Aorta (tissue), 5 donors: ENCODE results near the gene CCDC85C. TPM values are rescaled to one million over a fixed set of nuclear protein-coding genes. Genes with fewer than 3 reads are reported as not detected.

Source experiments
- ATAC-seq: fragments of 200-7000 bp; cut with Tn5 transposase; one replicate; pipeline ENCODE4 v1.9.1; 2022; ENCODE audit warnings: moderate library complexity; ENCODE audit not compliant: low FRiP score
- DNase-seq, 2 donors: peaks; one replicate each; pipeline ENCODE4 v3.0.0-alpha.2; 2020
- H3K27ac ChIP-seq, 2 donors: one replicate each; pipeline ENCODE4 v1.5.1; 2013; ENCODE audit warnings: low read length in 2 of 2, mild to moderate bottlenecking in 2 of 2, moderate library complexity in 2 of 2, control low read depth in 1 of 2, inconsistent platforms in 1 of 2, low read depth in 1 of 2
- H3K27me3 ChIP-seq, 2 donors: one replicate each; pipeline ENCODE4 v1.6.1; 2013; ENCODE audit warnings: control low read depth in 1 of 2, low read length in 1 of 2, mild to moderate bottlenecking in 1 of 2, moderate library complexity in 1 of 2; ENCODE audit not compliant: insufficient read depth in 2 of 2, control insufficient read depth in 1 of 2
- H3K36me3 ChIP-seq, 2 donors: one replicate each; pipeline ENCODE4 v1.6.1; 2013; ENCODE audit warnings: control low read depth in 1 of 2, low read length in 1 of 2, mild to moderate bottlenecking in 1 of 2; ENCODE audit not compliant: insufficient read depth in 2 of 2, control insufficient read depth in 1 of 2
- H3K4me1 ChIP-seq, 2 donors: one replicate each; pipeline ENCODE4 v1.6.1; 2013; ENCODE audit warnings: low read length in 2 of 2, control low read depth in 1 of 2, mild to moderate bottlenecking in 1 of 2, moderate library complexity in 1 of 2; ENCODE audit not compliant: insufficient read depth in 2 of 2, control insufficient read depth in 1 of 2
- H3K4me3 ChIP-seq, 2 donors: one replicate each; pipeline ENCODE4 v1.5.1; 2013; ENCODE audit warnings: low read length in 2 of 2, control low read depth in 1 of 2, mild to moderate bottlenecking in 1 of 2
- H3K9me3 ChIP-seq: one replicate; pipeline ENCODE4 v1.6.1; 2013; ENCODE audit warnings: mild to moderate bottlenecking, low read length; ENCODE audit not compliant: control insufficient read depth
- WGBS, 2 donors: extraction: QIAGEN DNeasy Blood & Tissue Kit; methylation state at CpG; one replicate each; pipeline ENCODE4 v1.1.7; 2013; 5-methylcytosine and 5-hydroxymethylcytosine counted together
- intact Hi-C, 2 donors: fragments of 100-400 bp; cut with DNase I; formaldehyde crosslinking; loops; one replicate each; pipeline versions ENCODE4 v1.14.2 to v1.15.0; 2022
- polyA plus RNA-seq, 2 donors: library from polyadenylated mRNA; stranded (reverse); fragments of 200-250 nt; gene quantifications; one replicate each; pipeline ENCODE4 v1.2.3, GENCODE V29; 2013
- total RNA-seq, 2 donors: library from RNA; stranded (reverse); fragmentation: NEBNext Ultra II Directional; extraction: Animal tissue kit (Norgen Biotek cat#: 25700); gene quantifications; one replicate each; pipeline ENCODE4 v1.2.1, GENCODE V29; 2021
- donor health status: healthy with polysubstance abuse.
- donor health status: Bipolar disorder and iron deficiency.
- donor health status: DM: no; HTN: no; CAD: no.
- donor health status: DM: no; HTN: no; CAD: no.
- donor health status: DM: yes; HTN: yes; CAD: no.

Gene CCDC85C
- total and polyA plus RNA-seq, 4 donors, result 1.2 to 8.1 (median 7.0) TPM

DNA sequence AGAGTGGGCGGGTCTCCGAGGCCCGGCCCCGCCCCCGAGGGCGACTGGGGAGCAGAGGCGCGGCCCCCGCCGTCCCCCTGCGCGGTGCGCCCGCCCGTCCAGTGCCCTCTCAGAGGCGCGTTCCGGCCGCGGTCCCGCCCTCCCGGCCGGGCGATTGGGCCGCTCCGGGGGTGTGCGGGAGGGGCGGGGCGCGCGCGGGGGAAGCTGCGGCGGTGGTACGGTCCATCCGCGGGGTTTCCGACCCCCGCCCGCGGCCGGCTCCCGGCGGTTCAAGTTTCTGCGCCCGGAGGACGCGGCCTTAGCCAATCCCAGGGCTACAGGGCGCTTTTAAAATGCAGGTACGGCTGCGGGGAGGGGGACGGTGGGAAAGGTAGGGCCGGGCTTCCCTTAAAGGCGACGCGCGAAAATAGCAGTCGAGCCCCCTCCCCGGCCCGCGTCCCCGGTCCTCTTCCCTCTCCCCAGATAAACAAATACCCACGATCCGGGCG, 315 bp upstream of the CCDC85C start:
- Histone ChIP-seq H3K27me3 (no peaks in the 10 kb centered on the region), H3K4me1 (no peaks in the 10 kb centered on the region), H3K4me3 (peak overlapping the region; percentile 74), H3K9me3 (no peaks in the 10 kb centered on the region), H3K27ac (peak overlapping the region in 1 of 2 donors; percentile 36), H3K36me3 (no peaks in the 10 kb centered on the region)
- WGBS, 2 donors, result 0 to 1% methylated on average over 31 to 65 of the region's 65 CpGs
- intact Hi-C loops, result loop anchor here in 1 of 2 donors (10.0 kb wide), 2 partner anchors 120 to 570 kb away; partner anchors contain the start of genes CCNK and SETD3
- ATAC-seq (peak; percentile 97), DNase-seq (peak; percentile 95 to 96)

- Histone ChIP-seq H3K4me3 (no peak overlapping the region), H3K27me3 (no peaks in the 10 kb centered on the region), H3K36me3 (no peaks in the 10 kb centered on the region), H3K9me3 (no peaks in the 10 kb centered on the region), H3K27ac (no peak overlapping the region), H3K4me1 (no peaks in the 10 kb centered on the region)
- intact Hi-C loops, result loop anchor here in 1 of 2 donors (10.0 kb wide), 2 partner anchors 118 to 568 kb away; partner anchors contain the start of genes CCNK and SETD3
- no peak for ATAC-seq
- DNase-seq, result no peak
- WGBS, 2 donors, result 51 to 62% methylated on average over 28 to 53 of the region's 53 CpGs
These were observed 1.1 kb downstream of the CCDC85C start for GRCh38 chr14:99602788-99603415.

DNA sequence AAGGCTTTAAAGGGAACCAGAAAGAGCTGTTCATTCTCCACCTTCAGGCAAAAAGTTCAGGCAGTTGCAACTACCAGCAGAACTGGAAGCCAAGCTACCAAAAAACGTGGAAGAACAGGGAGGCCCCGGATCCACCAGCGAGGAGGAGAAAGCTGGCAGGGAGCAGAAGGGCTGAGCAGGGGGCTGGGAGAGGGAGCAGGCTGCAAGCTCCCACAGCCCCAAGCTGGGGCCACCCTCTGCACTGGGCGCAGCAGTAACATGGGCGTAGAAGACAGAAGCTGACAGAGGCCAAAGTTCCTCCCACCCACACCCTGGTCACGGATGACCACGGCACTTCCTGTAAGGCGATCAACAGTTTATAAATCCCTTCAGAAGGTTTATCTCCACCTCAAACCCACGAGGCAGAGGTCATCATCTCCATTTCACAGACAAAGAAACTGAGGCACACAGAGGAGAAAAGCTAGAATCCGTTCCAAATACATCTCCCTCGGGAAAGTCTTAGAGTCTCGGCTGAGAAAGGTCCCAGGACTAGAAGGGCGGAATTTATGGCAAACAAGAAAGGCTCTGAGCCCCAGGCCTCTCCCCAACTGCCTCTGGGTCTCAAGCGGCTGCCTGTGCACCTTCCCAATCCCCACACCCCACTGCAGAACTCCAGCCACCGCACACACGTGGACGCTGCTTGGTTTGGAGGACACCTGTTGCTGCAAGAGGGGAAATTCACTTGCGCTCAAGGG, 1.8 kb downstream of the CCDC85C start:
- ATAC-seq (no peak), DNase-seq (no peak)
- no peaks in the 10 kb centered on the region for H3K4me1 ChIP-seq
- H3K9me3 ChIP-seq, result no peaks in the 10 kb centered on the region
- intact Hi-C loops, result loop anchor here in 1 of 2 donors (10.0 kb wide), 2 partner anchors 117 to 567 kb away; partner anchors contain the start of genes CCNK and SETD3
- H3K4me3 ChIP-seq, result no peak overlapping the region
- H3K36me3 ChIP-seq, result no peaks in the 10 kb centered on the region
- no peak overlapping the region for H3K27ac ChIP-seq
- no peaks in the 10 kb centered on the region for H3K27me3 ChIP-seq
- 79 to 80% methylated on average over 18 of the region's 18 CpGs for WGBS, 2 donors

DNA sequence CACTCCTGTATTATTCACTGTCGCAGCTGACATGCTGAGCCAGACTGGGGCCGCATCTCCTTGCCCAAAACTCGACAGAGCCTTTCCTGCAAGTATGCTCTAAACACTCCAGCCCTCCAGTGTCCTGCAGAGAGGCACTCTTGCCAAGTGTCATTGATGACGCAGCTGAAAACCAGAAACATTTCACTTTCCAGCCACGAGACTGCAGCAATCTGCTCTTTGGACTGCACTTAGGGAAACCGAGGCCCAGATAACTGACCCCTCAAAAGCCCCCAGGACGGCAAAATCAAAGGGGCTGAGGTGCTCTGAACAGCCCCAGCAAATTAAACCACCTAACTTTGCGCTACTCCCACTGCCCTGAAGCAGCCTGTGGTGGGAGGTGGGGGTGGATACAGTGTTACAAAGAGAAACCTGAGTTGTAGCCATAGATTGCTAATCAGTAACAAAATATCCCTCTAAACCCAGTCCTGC, 2.6 kb downstream of the CCDC85C start:
- intact Hi-C loops, result loop anchor here in 1 of 2 donors (10.0 kb wide), 2 partner anchors 117 to 567 kb away; partner anchors contain the start of genes CCNK and SETD3
- Histone ChIP-seq H3K4me3 (no peak overlapping the region), H3K4me1 (no peaks in the 10 kb centered on the region), H3K9me3 (no peaks in the 10 kb centered on the region), H3K27ac (no peak overlapping the region), H3K27me3 (no peaks in the 10 kb centered on the region), H3K36me3 (no peaks in the 10 kb centered on the region)
- ATAC-seq (no peak), DNase-seq (no peak)
- 84 to 88% methylated on average over 8 of the region's 8 CpGs for WGBS, 2 donors

DNA sequence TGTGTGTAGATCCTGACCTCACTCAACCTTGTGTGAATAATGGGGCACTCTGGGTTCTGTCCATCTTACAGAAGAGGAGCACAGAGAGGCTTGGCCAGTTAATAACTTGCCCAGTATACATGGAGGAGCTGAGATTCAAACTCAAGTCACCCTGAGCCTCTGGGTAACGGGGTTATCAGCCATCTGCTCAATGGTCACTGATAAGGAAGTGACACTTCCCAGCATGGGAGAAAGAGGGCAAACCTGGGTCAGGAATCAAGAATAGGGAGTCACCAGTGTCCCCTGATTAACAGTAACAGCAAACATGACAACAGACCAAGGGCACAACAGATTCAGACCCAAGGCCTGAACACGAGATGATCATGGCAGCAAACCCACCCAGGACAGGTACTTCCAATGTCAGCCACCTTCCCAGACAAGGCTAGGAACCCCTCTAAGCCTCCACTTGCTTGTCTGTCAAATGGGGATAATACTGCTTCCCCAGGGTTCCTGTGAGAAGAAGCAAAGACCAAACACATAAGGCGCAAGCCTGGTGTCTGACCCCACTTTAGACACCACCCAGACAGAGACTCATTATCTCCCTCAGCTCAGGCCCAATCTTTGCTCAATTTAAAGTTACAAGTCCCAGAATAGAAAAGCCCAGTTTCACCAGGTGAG, 3.6 kb downstream of the CCDC85C start:
- ATAC-seq (no peak), DNase-seq (no peak)
- intact Hi-C loops, result loop anchor here in 1 of 2 donors (10.0 kb wide), 2 partner anchors 116 to 566 kb away; partner anchors contain the start of genes CCNK and SETD3
- H3K27me3 ChIP-seq, result no peaks in the 10 kb centered on the region
- no peak overlapping the region for H3K27ac ChIP-seq
- 91 to 92% methylated on average over 3 of the region's 3 CpGs for WGBS, 2 donors
- H3K36me3 ChIP-seq, result no peaks in the 10 kb centered on the region
- no peaks in the 10 kb centered on the region for H3K4me1 ChIP-seq
- no peak overlapping the region for H3K4me3 ChIP-seq
- no peaks in the 10 kb centered on the region for H3K9me3 ChIP-seq

DNA sequence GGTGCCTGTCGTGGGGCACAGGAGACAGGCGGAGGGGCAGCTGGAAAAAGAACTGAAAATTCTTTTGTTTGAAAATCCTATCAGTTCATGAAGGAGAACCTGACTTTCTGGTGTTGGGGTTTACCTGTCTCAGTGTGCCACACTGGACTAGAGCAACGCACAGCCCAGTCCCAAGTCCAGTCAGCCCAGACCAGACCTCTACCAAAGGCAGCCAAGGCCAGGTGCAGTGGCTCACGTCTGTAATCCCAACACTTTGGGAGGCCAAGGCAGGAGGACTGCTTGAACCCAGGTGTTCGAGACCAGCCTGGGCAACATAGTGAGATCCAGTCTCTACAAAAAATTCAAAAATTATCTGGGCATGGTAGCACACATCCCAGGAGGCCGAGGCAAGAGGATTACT, 4.6 kb downstream of the CCDC85C start:
- Histone ChIP-seq H3K27ac (no peak overlapping the region), H3K9me3 (no peaks in the 10 kb centered on the region), H3K27me3 (no peaks in the 10 kb centered on the region), H3K4me3 (no peak overlapping the region), H3K4me1 (no peaks in the 10 kb centered on the region), H3K36me3 (no peaks in the 10 kb centered on the region)
- no peak for ATAC-seq
- WGBS, 2 donors, result 85 to 90% methylated on average over 6 of the region's 6 CpGs
- no peak for DNase-seq
- intact Hi-C loops, result no loop called here

GRCh38 chr14:99598774-99599173, 5.2 kb downstream of the CCDC85C start:
- Histone ChIP-seq H3K9me3 (no peaks in the 10 kb centered on the region), H3K27ac (no peak overlapping the region), H3K27me3 (no peaks in the 10 kb centered on the region), H3K4me3 (no peak overlapping the region), H3K36me3 (no peaks in the 10 kb centered on the region), H3K4me1 (no peaks in the 10 kb centered on the region)
- DNase-seq (no peak), ATAC-seq (no peak)
- WGBS, 2 donors, result 89 to 93% methylated on average over 3 of the region's 3 CpGs
- intact Hi-C loops, result no loop called here

DNA sequence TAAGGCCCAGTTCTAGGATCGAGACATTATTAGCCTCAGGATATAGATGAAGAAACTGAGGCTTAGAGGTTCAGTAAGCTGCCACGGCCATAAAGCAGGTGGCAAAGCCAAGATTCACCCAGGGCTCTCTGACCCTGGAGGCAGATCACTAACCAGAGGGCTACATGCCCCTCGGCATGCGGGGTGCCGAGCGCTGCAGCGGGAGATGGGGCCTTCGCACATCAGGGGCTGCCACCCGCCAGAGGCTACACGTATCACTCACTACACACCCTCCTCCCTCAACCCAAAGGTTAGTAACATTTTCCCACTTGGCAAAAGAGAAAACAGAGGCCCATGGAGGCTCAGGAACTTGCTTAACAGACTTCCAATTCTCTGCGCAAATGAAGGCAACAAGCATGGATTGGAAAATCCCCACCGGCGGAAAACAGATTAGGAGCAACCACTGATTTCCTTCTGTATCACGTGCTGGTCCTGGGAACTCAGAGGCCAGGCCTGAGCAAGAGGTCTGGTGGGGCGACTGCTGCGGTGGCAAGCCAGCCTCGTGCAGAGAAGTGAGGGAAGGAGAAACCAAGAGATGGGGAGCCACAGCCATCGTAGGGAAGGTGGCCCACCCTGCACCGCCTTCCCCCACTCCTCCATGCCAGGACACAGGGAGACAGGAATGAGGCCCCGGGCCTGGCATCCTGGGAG, 6.0 kb downstream of the CCDC85C start:
- H3K36me3 ChIP-seq, result no peaks in the 10 kb centered on the region
- no peaks in the 10 kb centered on the region for H3K27me3 ChIP-seq
- H3K9me3 ChIP-seq, result no peaks in the 10 kb centered on the region
- ATAC-seq, result no peak
- intact Hi-C loops, result no loop called here
- no peak for DNase-seq
- WGBS, 2 donors, result 96 to 98% methylated on average over 20 of the region's 20 CpGs
- H3K27ac ChIP-seq, result no peak overlapping the region
- no peaks in the 10 kb centered on the region for H3K4me1 ChIP-seq
- no peak overlapping the region for H3K4me3 ChIP-seq
